Parathyroid adenoma (tissue), 2 donors: Measurements from ENCODE around the gene TMEM131.

Source experiments
- H2AFZ ChIP-seq: fragments of 300-600 bp; sonication (generic); one replicate; pipeline ENCODE4 v1.7.0; 2017; ENCODE audit warnings: antibody characterized with exemption, mild to moderate bottlenecking
- H3K27ac ChIP-seq: fragments of 300-600 bp; sonication (generic); one replicate; pipeline ENCODE4 v1.7.0; 2017
- H3K27me3 ChIP-seq: fragments of 300-600 bp; sonication (generic); one replicate; pipeline ENCODE4 v1.7.0; 2017; ENCODE audit warnings: low read length; ENCODE audit not compliant: control insufficient read depth, insufficient read depth
- H3K36me3 ChIP-seq: fragments of 300-600 bp; sonication (generic); one replicate; pipeline ENCODE4 v1.7.0; 2017; ENCODE audit warnings: low read length; ENCODE audit not compliant: control insufficient read depth, insufficient read depth
- H3K4me1 ChIP-seq: fragments of 300-600 bp; sonication (generic); one replicate; pipeline ENCODE4 v1.7.0; 2017; ENCODE audit warnings: control low read depth
- H3K4me2 ChIP-seq: fragments of 300-600 bp; sonication (generic); one replicate; pipeline ENCODE4 v1.7.0; 2017; ENCODE audit warnings: low read length
- H3K4me3 ChIP-seq: fragments of 300-600 bp; sonication (generic); one replicate; pipeline ENCODE4 v1.7.0; 2017; ENCODE audit warnings: low read depth, low read length
- H3K79me2 ChIP-seq: fragments of 300-600 bp; sonication (generic); one replicate; pipeline ENCODE4 v1.7.0; 2017; ENCODE audit warnings: control low read depth
- H3K9ac ChIP-seq: fragments of 300-600 bp; sonication (generic); one replicate; pipeline ENCODE4 v1.7.0; 2017; ENCODE audit warnings: mild to moderate bottlenecking
- H3K9me3 ChIP-seq: fragments of 300-600 bp; sonication (generic); one replicate; pipeline ENCODE4 v1.7.0; 2017; ENCODE audit warnings: low read length; ENCODE audit not compliant: control insufficient read depth
- CTCF ChIP-seq: fragments of 300-600 bp; sonication (generic); IDR thresholded peaks from one replicate; pipeline ENCODE4 v1.7.0; 2017; ENCODE audit warnings: antibody characterized with exemption, mild to moderate bottlenecking
- donor health status: primary hyperparathyroidism.

TMEM131 gene

GRCh38 chr2:97724073-97724410 is 271.7 kb downstream of the TMEM131 start:
- Histone ChIP-seq H3K36me3 (no peaks in the 10 kb centered on the region), H3K79me2 (no peaks in the 10 kb centered on the region), H3K4me3 (no peak overlapping the region), H3K9ac (no peak overlapping the region), H3K27me3 (no peaks in the 10 kb centered on the region), H3K4me2 (no peak overlapping the region), H3K9me3 (no peaks in the 10 kb centered on the region), H3K4me1 (no peaks in the 10 kb centered on the region), H3K27ac (no peak overlapping the region), H2AFZ (no peak overlapping the region)
- TF ChIP-seq CTCF, result no peak

GRCh38 chr2:97723156-97724072 is 272.3 kb downstream of the TMEM131 start:
- no peaks in the 10 kb centered on the region for H3K27me3 ChIP-seq
- no peak for TF ChIP-seq CTCF
- no peaks in the 10 kb centered on the region for H3K9me3 ChIP-seq
- H3K4me2 ChIP-seq, result no peak overlapping the region
- H3K36me3 ChIP-seq, result no peaks in the 10 kb centered on the region
- no peaks in the 10 kb centered on the region for H3K4me1 ChIP-seq
- H3K79me2 ChIP-seq, result no peaks in the 10 kb centered on the region
- H3K27ac ChIP-seq, result no peak overlapping the region
- H2AFZ ChIP-seq, result no peak overlapping the region
- no peak overlapping the region for H3K9ac ChIP-seq
- no peak overlapping the region for H3K4me3 ChIP-seq

GRCh38 chr2:97722227-97722626 is 273.5 kb downstream of the TMEM131 start:
- H3K4me1 ChIP-seq, result no peaks in the 10 kb centered on the region
- no peaks in the 10 kb centered on the region for H3K9me3 ChIP-seq
- TF ChIP-seq CTCF, result no peak
- no peaks in the 10 kb centered on the region for H3K36me3 ChIP-seq
- no peak overlapping the region for H3K9ac ChIP-seq
- no peak overlapping the region for H3K4me2 ChIP-seq
- H2AFZ ChIP-seq, result no peak overlapping the region
- H3K4me3 ChIP-seq, result no peak overlapping the region
- H3K27me3 ChIP-seq, result no peaks in the 10 kb centered on the region
- H3K79me2 ChIP-seq, result no peaks in the 10 kb centered on the region
- no peak overlapping the region for H3K27ac ChIP-seq

- H3K4me2 ChIP-seq, result no peak overlapping the region
- no peak overlapping the region for H3K4me3 ChIP-seq
- no peaks in the 10 kb centered on the region for H3K9me3 ChIP-seq
- H3K27me3 ChIP-seq, result no peaks in the 10 kb centered on the region
- H3K27ac ChIP-seq, result no peak overlapping the region
- H2AFZ ChIP-seq, result no peak overlapping the region
- no peaks in the 10 kb centered on the region for H3K36me3 ChIP-seq
- no peaks in the 10 kb centered on the region for H3K4me1 ChIP-seq
- TF ChIP-seq CTCF, result no peak
- no peaks in the 10 kb centered on the region for H3K79me2 ChIP-seq
- no peak overlapping the region for H3K9ac ChIP-seq
Observed at GRCh38 chr2:97720746-97721145, 275.0 kb downstream of the TMEM131 start.
